GM12872 (cell line): ENCODE results near the gene EBLN1.

Experiments used
- TF ChIP-seq, protein P1 (sequence below): IDR thresholded peaks from 3 replicates; pipeline ENCODE4 v1.5.1; 2011; ENCODE audit warnings: low read depth, mild to moderate bottlenecking, low read length, moderate library complexity; ENCODE audit not compliant: insufficient read depth

EBLN1 gene

DNA sequence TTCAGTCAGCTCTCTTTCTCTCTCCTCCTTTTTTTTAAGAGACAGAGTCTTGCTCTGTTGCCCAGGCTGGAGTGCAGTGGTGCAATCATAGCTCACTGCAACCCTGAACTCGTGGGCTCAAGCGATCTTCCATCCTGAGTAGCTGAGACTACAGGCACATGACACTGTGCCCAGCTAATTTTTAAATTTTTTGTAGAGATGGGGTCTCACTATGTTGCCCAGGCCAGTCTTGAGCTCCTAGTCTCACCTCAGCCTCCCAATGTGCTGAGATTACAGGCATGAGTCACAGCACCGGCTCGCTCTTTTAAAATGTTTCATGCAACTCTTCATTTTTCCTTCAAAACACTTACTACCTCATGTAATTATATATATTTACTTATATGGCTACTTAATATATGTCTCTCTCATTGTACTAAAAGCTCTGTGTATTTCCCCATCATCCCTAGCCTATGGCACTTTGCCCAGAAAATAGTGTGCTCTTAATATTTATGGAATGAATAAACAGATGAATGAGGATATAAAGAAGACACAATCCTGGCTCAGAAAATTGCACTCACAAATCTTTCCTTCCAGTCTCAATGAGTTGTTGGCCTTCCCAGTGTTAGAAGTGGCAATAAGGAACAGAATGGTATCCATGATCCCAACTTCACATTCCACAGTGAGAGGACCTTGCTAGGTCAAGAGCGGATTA is 33.9 kb downstream of the EBLN1 start:
- TF ChIP-seq, protein P1, sequence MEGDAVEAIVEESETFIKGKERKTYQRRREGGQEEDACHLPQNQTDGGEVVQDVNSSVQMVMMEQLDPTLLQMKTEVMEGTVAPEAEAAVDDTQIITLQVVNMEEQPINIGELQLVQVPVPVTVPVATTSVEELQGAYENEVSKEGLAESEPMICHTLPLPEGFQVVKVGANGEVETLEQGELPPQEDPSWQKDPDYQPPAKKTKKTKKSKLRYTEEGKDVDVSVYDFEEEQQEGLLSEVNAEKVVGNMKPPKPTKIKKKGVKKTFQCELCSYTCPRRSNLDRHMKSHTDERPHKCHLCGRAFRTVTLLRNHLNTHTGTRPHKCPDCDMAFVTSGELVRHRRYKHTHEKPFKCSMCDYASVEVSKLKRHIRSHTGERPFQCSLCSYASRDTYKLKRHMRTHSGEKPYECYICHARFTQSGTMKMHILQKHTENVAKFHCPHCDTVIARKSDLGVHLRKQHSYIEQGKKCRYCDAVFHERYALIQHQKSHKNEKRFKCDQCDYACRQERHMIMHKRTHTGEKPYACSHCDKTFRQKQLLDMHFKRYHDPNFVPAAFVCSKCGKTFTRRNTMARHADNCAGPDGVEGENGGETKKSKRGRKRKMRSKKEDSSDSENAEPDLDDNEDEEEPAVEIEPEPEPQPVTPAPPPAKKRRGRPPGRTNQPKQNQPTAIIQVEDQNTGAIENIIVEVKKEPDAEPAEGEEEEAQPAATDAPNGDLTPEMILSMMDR, result no peak

DNA sequence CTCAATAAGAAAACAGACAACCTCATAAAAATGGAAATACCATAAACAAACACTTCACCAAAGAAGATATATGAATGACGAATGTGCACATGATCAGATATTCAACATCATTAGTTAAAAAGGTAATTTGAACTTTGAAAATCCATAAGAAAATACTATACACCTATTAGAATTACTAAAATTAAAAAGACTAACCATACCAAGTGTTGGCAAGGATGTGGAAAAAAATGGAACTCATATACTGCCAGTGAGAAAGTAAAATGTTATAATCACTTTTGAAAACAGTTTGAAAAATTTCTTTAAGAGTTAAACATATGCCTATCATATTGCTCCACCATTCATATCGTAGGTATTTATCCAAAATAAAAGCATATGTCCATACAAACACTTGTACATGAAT is 37.1 kb downstream of the EBLN1 start:
- TF ChIP-seq, protein P1, result no peak

DNA sequence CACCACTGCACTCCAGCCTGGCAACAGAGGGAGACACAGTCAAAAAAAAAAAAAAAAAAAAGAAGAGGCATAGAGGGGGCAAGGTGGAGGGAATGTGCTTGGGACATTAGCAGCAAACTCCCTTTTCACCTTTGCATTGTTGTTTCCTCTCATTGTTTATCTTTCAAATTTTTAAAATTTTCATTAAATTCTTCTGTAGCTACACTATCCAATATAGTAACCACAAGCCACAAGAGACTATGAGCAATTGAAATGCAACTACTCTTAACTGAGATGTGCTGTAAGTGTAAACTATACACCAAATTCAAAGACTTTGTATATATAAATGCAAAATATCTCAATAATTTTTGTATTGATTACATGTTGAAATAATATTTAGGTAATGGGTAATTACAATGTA is 43.4 kb downstream of the EBLN1 start:
- TF ChIP-seq, protein P1, result no peak

GRCh38 chr10:22171131-22171530 is 46.7 kb downstream of the EBLN1 start:
- TF ChIP-seq, protein P1, result no peak

GRCh38 chr10:22170582-22170981 is 47.2 kb downstream of the EBLN1 start:
- TF ChIP-seq, protein P1, result no peak

GRCh38 chr10:22159979-22160378 is 57.8 kb downstream of the EBLN1 start:
- TF ChIP-seq, protein P1, result no peak

- TF ChIP-seq, protein P1, result no peak
These were observed 58.6 kb downstream of the EBLN1 start for GRCh38 chr10:22159180-22159579.
